ENCODE results near the gene MYO9B.

Gene MYO9B

GRCh38 chr19:17232258-17232657, 156.7 kb downstream of the MYO9B start:
- TF ChIP-seq, protein P1, sequence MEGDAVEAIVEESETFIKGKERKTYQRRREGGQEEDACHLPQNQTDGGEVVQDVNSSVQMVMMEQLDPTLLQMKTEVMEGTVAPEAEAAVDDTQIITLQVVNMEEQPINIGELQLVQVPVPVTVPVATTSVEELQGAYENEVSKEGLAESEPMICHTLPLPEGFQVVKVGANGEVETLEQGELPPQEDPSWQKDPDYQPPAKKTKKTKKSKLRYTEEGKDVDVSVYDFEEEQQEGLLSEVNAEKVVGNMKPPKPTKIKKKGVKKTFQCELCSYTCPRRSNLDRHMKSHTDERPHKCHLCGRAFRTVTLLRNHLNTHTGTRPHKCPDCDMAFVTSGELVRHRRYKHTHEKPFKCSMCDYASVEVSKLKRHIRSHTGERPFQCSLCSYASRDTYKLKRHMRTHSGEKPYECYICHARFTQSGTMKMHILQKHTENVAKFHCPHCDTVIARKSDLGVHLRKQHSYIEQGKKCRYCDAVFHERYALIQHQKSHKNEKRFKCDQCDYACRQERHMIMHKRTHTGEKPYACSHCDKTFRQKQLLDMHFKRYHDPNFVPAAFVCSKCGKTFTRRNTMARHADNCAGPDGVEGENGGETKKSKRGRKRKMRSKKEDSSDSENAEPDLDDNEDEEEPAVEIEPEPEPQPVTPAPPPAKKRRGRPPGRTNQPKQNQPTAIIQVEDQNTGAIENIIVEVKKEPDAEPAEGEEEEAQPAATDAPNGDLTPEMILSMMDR (IDR thresholded peaks at IDR 0.05; ENCODE audit: borderline replicate concordance, extremely low read depth, low read length, poor library complexity, severe bottlenecking), result no peak
- TF ChIP-seq EZH2 (IDR thresholded peaks at IDR 0.05; ENCODE audit: borderline replicate concordance, low read depth, low read length, severe bottlenecking), result no peak
- peaks cover 33% of the 10 kb centered on the region for H3K79me2 ChIP-seq (ENCODE audit: insufficient read depth, low read length)
- DNase-seq, result no peak

GRCh38 chr19:17234911-17235299, 159.3 kb downstream of the MYO9B start:
- Histone ChIP-seq H3K27ac (ENCODE audit: low read length) (peak overlapping the region; percentile 79), H3K9ac (ENCODE audit: low read depth, low read length) (peak overlapping the region; percentile 80), H3K9me3 (ENCODE audit: insufficient read depth, low read length, severe bottlenecking) (no peaks in the 10 kb centered on the region), H3K4me3 (ENCODE audit: low read depth in 1 of 2, low read length in 2 of 2) (peak overlapping the region; percentile 77 to 90), H3K4me2 (ENCODE audit: insufficient read depth, low read length) (peak overlapping the region; percentile 100), H3K27me3 (ENCODE audit: insufficient read depth, low read length, poor library complexity) (no peaks in the 10 kb centered on the region), H3K36me3 (ENCODE audit: insufficient read depth, low read length) (peaks cover 38% of the 10 kb centered on the region), H3K79me2 (ENCODE audit: insufficient read depth, low read length) (peaks cover 33% of the 10 kb centered on the region), H3K4me1 (ENCODE audit: insufficient read depth, low read length) (peaks cover 27% of the 10 kb centered on the region), H4K20me1 (ENCODE audit: insufficient read depth, low read length) (peaks cover 34% of the 10 kb centered on the region), H2AFZ (ENCODE audit: low read depth, low read length) (peak overlapping the region; percentile 77)
- TF ChIP-seq, protein P1 (IDR thresholded peaks at IDR 0.05; ENCODE audit: borderline replicate concordance, extremely low read depth, low read length, poor library complexity, severe bottlenecking), result no peak
- no peak for TF ChIP-seq EZH2 (IDR thresholded peaks at IDR 0.05; ENCODE audit: borderline replicate concordance, low read depth, low read length, severe bottlenecking)
- DNase-seq (peak; percentile 74), ATAC-seq (ENCODE audit: insufficient read depth, low read depth) (peak; percentile 68)

More at GRCh38 chr19:17232258-17232657, 156.7 kb downstream of the MYO9B start:
- Histone ChIP-seq H3K27me3 (ENCODE audit: insufficient read depth, low read length, poor library complexity) (no peaks in the 10 kb centered on the region), H2AFZ (ENCODE audit: low read depth, low read length) (no peak overlapping the region), H3K4me3 (ENCODE audit: low read depth in 1 of 2, low read length in 2 of 2) (no peak overlapping the region), H3K4me2 (ENCODE audit: insufficient read depth, low read length) (no peak overlapping the region), H4K20me1 (ENCODE audit: insufficient read depth, low read length) (peaks cover 39% of the 10 kb centered on the region), H3K9me3 (ENCODE audit: insufficient read depth, low read length, severe bottlenecking) (no peaks in the 10 kb centered on the region), H3K9ac (ENCODE audit: low read depth, low read length) (no peak overlapping the region), H3K36me3 (ENCODE audit: insufficient read depth, low read length) (peaks cover 40% of the 10 kb centered on the region), H3K4me1 (ENCODE audit: insufficient read depth, low read length) (peaks cover 33% of the 10 kb centered on the region), H3K27ac (ENCODE audit: low read length) (no peak overlapping the region)
- no peak for ATAC-seq (ENCODE audit: insufficient read depth, low read depth)

GRCh38 chr19:17235300-17235970, 159.9 kb downstream of the MYO9B start:
- H3K79me2 ChIP-seq (ENCODE audit: insufficient read depth, low read length), result peaks cover 35% of the 10 kb centered on the region
- H3K4me3 ChIP-seq (ENCODE audit: low read depth in 1 of 2, low read length in 2 of 2), result peak overlapping the region; percentile 77 to 90
- H2AFZ ChIP-seq (ENCODE audit: low read depth, low read length), result peak overlapping the region; percentile 77
- no peak for TF ChIP-seq EZH2 (IDR thresholded peaks at IDR 0.05; ENCODE audit: borderline replicate concordance, low read depth, low read length, severe bottlenecking)
- TF ChIP-seq, protein P1 (IDR thresholded peaks at IDR 0.05; ENCODE audit: borderline replicate concordance, extremely low read depth, low read length, poor library complexity, severe bottlenecking), result peak; percentile 71
- H3K4me1 ChIP-seq (ENCODE audit: insufficient read depth, low read length), result peaks cover 27% of the 10 kb centered on the region
- H3K9me3 ChIP-seq (ENCODE audit: insufficient read depth, low read length, severe bottlenecking), result no peaks in the 10 kb centered on the region
- H3K27me3 ChIP-seq (ENCODE audit: insufficient read depth, low read length, poor library complexity), result no peaks in the 10 kb centered on the region
- DNase-seq (peak; percentile 77), ATAC-seq (ENCODE audit: insufficient read depth, low read depth) (peak; percentile 79)
- H3K4me2 ChIP-seq (ENCODE audit: insufficient read depth, low read length), result peak overlapping the region; percentile 100
- H4K20me1 ChIP-seq (ENCODE audit: insufficient read depth, low read length), result peaks cover 32% of the 10 kb centered on the region
- H3K36me3 ChIP-seq (ENCODE audit: insufficient read depth, low read length), result peaks cover 40% of the 10 kb centered on the region
- H3K27ac ChIP-seq (ENCODE audit: low read length), result peak overlapping the region; percentile 79
- peak overlapping the region; percentile 80 for H3K9ac ChIP-seq (ENCODE audit: low read depth, low read length)

Data from DND-41 (cell line).